Spleen (tissue), 7 donors: ENCODE measurements around the gene PCSK9.

Experiments
- POLR2A ChIP-seq, 3 donors: fragments of 450-650 bp; IDR thresholded peaks; one replicate each; pipeline ENCODE4 v1.5.1; 2017; ENCODE audit warnings: antibody characterized with exemption in 3 of 3, mild to moderate bottlenecking in 1 of 3
- POLR2AphosphoS5 ChIP-seq, 3 donors: sonication (generic); formaldehyde crosslinking; IDR thresholded peaks; one replicate each; pipeline ENCODE4 v1.5.1; 2017; ENCODE audit warnings: antibody characterized with exemption in 3 of 3
- TF ChIP-seq, protein P1 (sequence below), 11 experiments: fragments of 200-600 bp in 7 of 11; fragments of 450-650 bp in 4 of 11; sonication (generic) in 4 of 11; IDR thresholded peaks in 8 of 11; conservative IDR thresholded peaks in 3 of 11; 1 replicate in 7 of 11; 2 replicates in 4 of 11; pipeline versions ENCODE4 v1.4.0 to v1.8.0; 2016 to 2021; ENCODE audit warnings: antibody characterized with exemption in 11 of 11, inconsistent platforms in 4 of 11, mild to moderate bottlenecking in 1 of 11
- donor health status: DM: no; HTN: no; CAD: no; lungs with moderate emphysema.
- donor health status: DM: no; HTN: no; CAD: no.
- donor health status: DM: no; HTN: no; CAD: no.

- TF ChIP-seq, protein P1, sequence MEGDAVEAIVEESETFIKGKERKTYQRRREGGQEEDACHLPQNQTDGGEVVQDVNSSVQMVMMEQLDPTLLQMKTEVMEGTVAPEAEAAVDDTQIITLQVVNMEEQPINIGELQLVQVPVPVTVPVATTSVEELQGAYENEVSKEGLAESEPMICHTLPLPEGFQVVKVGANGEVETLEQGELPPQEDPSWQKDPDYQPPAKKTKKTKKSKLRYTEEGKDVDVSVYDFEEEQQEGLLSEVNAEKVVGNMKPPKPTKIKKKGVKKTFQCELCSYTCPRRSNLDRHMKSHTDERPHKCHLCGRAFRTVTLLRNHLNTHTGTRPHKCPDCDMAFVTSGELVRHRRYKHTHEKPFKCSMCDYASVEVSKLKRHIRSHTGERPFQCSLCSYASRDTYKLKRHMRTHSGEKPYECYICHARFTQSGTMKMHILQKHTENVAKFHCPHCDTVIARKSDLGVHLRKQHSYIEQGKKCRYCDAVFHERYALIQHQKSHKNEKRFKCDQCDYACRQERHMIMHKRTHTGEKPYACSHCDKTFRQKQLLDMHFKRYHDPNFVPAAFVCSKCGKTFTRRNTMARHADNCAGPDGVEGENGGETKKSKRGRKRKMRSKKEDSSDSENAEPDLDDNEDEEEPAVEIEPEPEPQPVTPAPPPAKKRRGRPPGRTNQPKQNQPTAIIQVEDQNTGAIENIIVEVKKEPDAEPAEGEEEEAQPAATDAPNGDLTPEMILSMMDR (IDR thresholded peaks at IDR 0.05 in 8 of 11, conservative IDR thresholded peaks at IDR 0.05 in 3 of 11) = no peak
- no peak for TF ChIP-seq POLR2AphosphoS5 (IDR thresholded peaks at IDR 0.05)
- TF ChIP-seq POLR2A (IDR thresholded peaks at IDR 0.05) = no peak
These were observed 12.3 kb downstream of the PCSK9 start for GRCh38 chr1:55051621-55052020.
